Peyer's patch (tissue), 4 donors: ENCODE data around the gene LAG3. TPM values are rescaled to one million over a fixed set of nuclear protein-coding genes. Genes with fewer than 3 reads are reported as not detected.

ENCODE experiments used
- DNase-seq, 3 donors: peaks; one replicate each; pipeline ENCODE4 v3.0.0-alpha.2; 2017 to 2019
- H3K27ac ChIP-seq, 4 donors: fragments of 200-600 bp; sonication (generic); one replicate each; pipeline ENCODE4 v1.5.1; 2016 to 2019
- H3K27me3 ChIP-seq, 2 donors: fragments of 200-600 bp; sonication (generic); one replicate each; pipeline ENCODE4 v1.5.1; 2019
- H3K36me3 ChIP-seq, 3 donors: fragments of 200-600 bp; sonication (generic); one replicate each; pipeline ENCODE4 v1.5.1; 2016 to 2019
- H3K4me1 ChIP-seq, 4 donors: fragments of 200-600 bp; sonication (generic); one replicate each; pipeline ENCODE4 v1.5.1; 2016 to 2019
- H3K4me3 ChIP-seq, 4 donors: fragments of 200-600 bp; sonication (generic); 1 replicate in 3 of 4; 2 replicates in 1 of 4; pipeline ENCODE4 v1.5.1; 2016 to 2019; ENCODE audit warnings: mild to moderate bottlenecking in 1 of 4
- H3K9me3 ChIP-seq, 4 donors: fragments of 200-600 bp; sonication (generic); one replicate each; pipeline ENCODE4 v1.5.1; 2016 to 2019; ENCODE audit warnings: mild to moderate bottlenecking in 1 of 4
- CTCF ChIP-seq, 6 experiments: fragments of 450-650 bp in 4 of 6; fragments of 200-600 bp in 2 of 6; sonication (generic) in 1 of 6; IDR thresholded peaks; one replicate each; pipeline ENCODE4 v1.5.1; 2017 to 2019; ENCODE audit warnings: antibody characterized with exemption in 6 of 6, mild to moderate bottlenecking in 3 of 6, moderate library complexity in 1 of 6
- POLR2A ChIP-seq, 2 donors: fragments of 450-650 bp; IDR thresholded peaks; one replicate each; pipeline ENCODE4 v1.5.1; 2017; ENCODE audit warnings: antibody characterized with exemption in 2 of 2, mild to moderate bottlenecking in 2 of 2, moderate library complexity in 2 of 2
- total RNA-seq, 4 donors: library from RNA; depleted of rRNA; stranded (reverse); fragments of >200 nt; gene quantifications; one replicate each; pipeline ENCODE4 v1.1.0, GENCODE V29; 2016

LAG3 gene
- total RNA-seq, 4 donors from 2014 or later, result 1.3 to 3.0 (median 1.6) TPM; not detected in 1

DNA sequence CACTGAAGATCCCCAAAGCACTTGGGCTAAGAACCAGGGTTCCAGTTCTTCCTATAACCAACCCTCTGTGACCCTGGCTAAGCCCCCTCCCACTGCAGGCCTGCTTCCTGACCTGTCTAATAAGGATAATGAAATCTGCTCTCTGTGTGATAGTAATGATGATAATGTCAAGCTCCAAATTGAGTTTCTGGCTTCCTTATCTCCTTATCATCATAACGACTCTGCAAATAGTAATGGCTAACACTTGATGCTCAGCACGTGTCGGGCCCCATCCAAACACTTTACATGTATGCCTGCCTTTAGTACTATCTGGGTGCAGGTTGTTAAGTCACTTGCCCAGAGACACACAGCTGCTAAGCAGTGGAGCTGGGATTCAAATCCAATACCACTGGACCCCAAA is 44.3 kb downstream of the LAG3 start:
- no peak for TF ChIP-seq CTCF (IDR thresholded peaks at IDR 0.05)
- no peak for TF ChIP-seq POLR2A (IDR thresholded peaks at IDR 0.05)
- no peaks in the 10 kb centered on the region for H3K27me3 ChIP-seq
- H3K9me3 ChIP-seq, result no peaks in the 10 kb centered on the region
- no peak for DNase-seq
- no peak overlapping the region for H3K27ac ChIP-seq
- no peaks in the 10 kb centered on the region for H3K4me1 ChIP-seq
- H3K4me3 ChIP-seq, result no peak overlapping the region
- H3K36me3 ChIP-seq, result no peaks in the 10 kb centered on the region

DNA sequence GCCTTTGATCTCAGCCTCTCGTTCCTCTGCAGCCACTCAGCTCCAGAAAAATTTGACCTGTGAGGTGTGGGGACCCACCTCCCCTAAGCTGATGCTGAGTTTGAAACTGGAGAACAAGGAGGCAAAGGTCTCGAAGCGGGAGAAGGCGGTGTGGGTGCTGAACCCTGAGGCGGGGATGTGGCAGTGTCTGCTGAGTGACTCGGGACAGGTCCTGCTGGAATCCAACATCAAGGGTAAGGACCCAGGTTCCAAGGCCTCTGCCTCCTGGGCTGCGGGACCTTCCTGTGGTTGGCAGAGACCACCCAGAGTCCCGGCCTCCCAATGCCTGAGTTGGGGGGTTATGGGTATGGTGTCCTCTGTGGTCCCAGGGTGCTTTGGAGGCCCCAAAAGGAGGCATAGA is 44.8 kb downstream of the LAG3 start:
- no peaks in the 10 kb centered on the region for H3K36me3 ChIP-seq

DNA sequence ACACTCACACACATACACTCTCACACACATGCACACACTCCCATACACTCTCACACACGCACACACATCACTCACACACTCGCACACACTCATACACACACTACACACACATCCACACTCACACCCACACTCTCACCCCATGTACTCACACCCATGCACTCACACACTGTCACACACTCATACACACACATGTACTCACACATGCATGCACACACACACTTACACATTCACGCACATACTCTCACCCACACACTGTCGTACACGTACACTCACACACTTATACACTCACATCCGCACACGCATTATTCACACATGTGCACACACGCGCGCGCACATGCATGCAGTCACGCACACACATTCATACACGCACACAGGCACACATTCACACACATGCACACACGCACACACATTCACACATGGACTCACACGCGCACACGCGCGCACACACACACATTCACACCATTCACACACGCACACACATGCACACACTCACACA is 45.4 kb downstream of the LAG3 start:
- H3K27me3 ChIP-seq, result no peaks in the 10 kb centered on the region
- H3K4me1 ChIP-seq, result no peaks in the 10 kb centered on the region
- TF ChIP-seq POLR2A (IDR thresholded peaks at IDR 0.05) (no peak), CTCF (IDR thresholded peaks at IDR 0.05) (no peak)
- H3K27ac ChIP-seq, result no peak overlapping the region
- no peak overlapping the region for H3K4me3 ChIP-seq
- no peak for DNase-seq
- no peaks in the 10 kb centered on the region for H3K36me3 ChIP-seq
- no peaks in the 10 kb centered on the region for H3K9me3 ChIP-seq

More for the DNA sequence above, 44.8 kb downstream of the LAG3 start:
- H3K4me3 ChIP-seq, result no peak overlapping the region
- no peaks in the 10 kb centered on the region for H3K27me3 ChIP-seq
- H3K27ac ChIP-seq, result no peak overlapping the region
- no peaks in the 10 kb centered on the region for H3K4me1 ChIP-seq
- H3K9me3 ChIP-seq, result no peaks in the 10 kb centered on the region
- TF ChIP-seq POLR2A (IDR thresholded peaks at IDR 0.05) (no peak), CTCF (IDR thresholded peaks at IDR 0.05) (no peak)
- no peak for DNase-seq

DNA sequence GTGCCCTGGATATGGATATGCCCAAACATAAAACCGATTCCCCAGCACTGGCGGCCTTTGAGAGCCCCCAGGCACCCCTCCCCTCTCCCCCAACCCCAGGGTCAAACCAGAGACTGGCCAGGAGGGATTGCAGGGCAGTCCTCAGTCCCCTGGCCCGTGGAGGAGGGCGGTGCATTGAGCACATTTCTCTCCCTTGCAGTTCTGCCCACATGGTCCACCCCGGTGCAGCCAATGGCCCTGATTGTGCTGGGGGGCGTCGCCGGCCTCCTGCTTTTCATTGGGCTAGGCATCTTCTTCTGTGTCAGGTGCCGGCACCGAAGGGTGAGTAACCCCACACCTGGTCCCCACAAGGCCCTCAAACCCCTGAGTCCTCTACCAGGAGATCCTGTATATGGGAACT is 45.9 kb downstream of the LAG3 start:
- H3K9me3 ChIP-seq, result no peaks in the 10 kb centered on the region
- no peaks in the 10 kb centered on the region for H3K27me3 ChIP-seq
- DNase-seq, result peak in 1 of 3 donors; percentile 54
- no peak overlapping the region for H3K27ac ChIP-seq
- TF ChIP-seq POLR2A (IDR thresholded peaks at IDR 0.05), result no peak
- TF ChIP-seq CTCF (IDR thresholded peaks at IDR 0.05), result no peak
- no peaks in the 10 kb centered on the region for H3K4me1 ChIP-seq
- no peak overlapping the region for H3K4me3 ChIP-seq
- no peaks in the 10 kb centered on the region for H3K36me3 ChIP-seq

- Histone ChIP-seq H3K27me3 (no peaks in the 10 kb centered on the region), H3K4me3 (no peak overlapping the region), H3K27ac (no peak overlapping the region), H3K36me3 (no peaks in the 10 kb centered on the region), H3K4me1 (no peaks in the 10 kb centered on the region), H3K9me3 (no peaks in the 10 kb centered on the region)
- TF ChIP-seq CTCF (IDR thresholded peaks at IDR 0.05) (no peak), POLR2A (IDR thresholded peaks at IDR 0.05) (no peak)
- no peak for DNase-seq
Measured at GRCh38 chr12:6818645-6819044, 46.3 kb downstream of the LAG3 start.
